ENCODE measurements around the gene ZNF155. TPM values are rescaled to one million over a fixed set of nuclear protein-coding genes. Genes with fewer than 3 reads are reported as not detected.

The ZNF155 gene
- polyA plus RNA-seq, 1 donor from 2014 or later: 17.5 TPM

- peaks cover 17% of the 10 kb centered on the region for H3K9me3 ChIP-seq (ENCODE audit: low read length)
- peaks cover 28% of the 10 kb centered on the region for H3K36me3 ChIP-seq (ENCODE audit: insufficient read depth, low read length)
- TF ChIP-seq SMC3 (conservative IDR thresholded peaks at IDR 0.05; ENCODE audit: poor library complexity) (no peak), CTCF (IDR thresholded peaks at IDR 0.05; ENCODE audit: poor library complexity, severe bottlenecking) (no peak), MXI1 (conservative IDR thresholded peaks at IDR 0.05; ENCODE audit: poor library complexity, severe bottlenecking) (no peak), TAF1 (IDR thresholded peaks at IDR 0.05; ENCODE audit: low read depth) (no peak), REST (IDR thresholded peaks at IDR 0.05; ENCODE audit: borderline replicate concordance) (no peak)
- no peaks in the 10 kb centered on the region for H3K27me3 ChIP-seq (ENCODE audit: insufficient read depth, low read depth, low read length)
- H3K9ac ChIP-seq (ENCODE audit: low read length): no peak overlapping the region
- no peak overlapping the region for H2AFZ ChIP-seq (ENCODE audit: low read depth, low read length)
- H3K4me2 ChIP-seq (ENCODE audit: low read length): no peak overlapping the region
- no peak overlapping the region for H3K27ac ChIP-seq (ENCODE audit: low read length)
- H4K20me1 ChIP-seq (ENCODE audit: insufficient read depth): no peaks in the 10 kb centered on the region
- H3K79me2 ChIP-seq (replicated peaks; ENCODE audit: insufficient read depth, low read length): no peaks in the 10 kb centered on the region
- H3K4me3 ChIP-seq (ENCODE audit: low read length): no peak overlapping the region
- H3F3A ChIP-seq (ENCODE audit: insufficient read depth, low read length, poor library complexity, severe bottlenecking): no peaks in the 10 kb centered on the region
- H3K9me2 ChIP-seq (ENCODE audit: insufficient read depth, low read length): no peaks in the 10 kb centered on the region
These were observed 48.1 kb downstream of the ZNF155 start for GRCh38 chr19:44032001-44032610.

- Histone ChIP-seq H3K36me3 (ENCODE audit: insufficient read depth, low read length) (no peaks in the 10 kb centered on the region), H3K9ac (ENCODE audit: low read length) (no peak overlapping the region), H2AFZ (ENCODE audit: low read depth, low read length) (no peak overlapping the region), H3K4me3 (ENCODE audit: low read length) (no peak overlapping the region), H3K27me3 (ENCODE audit: insufficient read depth, low read depth, low read length) (no peaks in the 10 kb centered on the region), H3F3A (ENCODE audit: insufficient read depth, low read length, poor library complexity, severe bottlenecking) (no peaks in the 10 kb centered on the region), H3K4me2 (ENCODE audit: low read length) (no peak overlapping the region), H3K9me3 (ENCODE audit: low read length) (no peaks in the 10 kb centered on the region), H3K9me2 (ENCODE audit: insufficient read depth, low read length) (no peaks in the 10 kb centered on the region), H3K27ac (ENCODE audit: low read length) (no peak overlapping the region), H4K20me1 (ENCODE audit: insufficient read depth) (no peaks in the 10 kb centered on the region), H3K79me2 (replicated peaks; ENCODE audit: insufficient read depth, low read length) (no peaks in the 10 kb centered on the region)
- TF ChIP-seq SMC3 (conservative IDR thresholded peaks at IDR 0.05; ENCODE audit: poor library complexity) (no peak), POLR2AphosphoS5 (IDR thresholded peaks at IDR 0.05) (no peak), MXI1 (conservative IDR thresholded peaks at IDR 0.05; ENCODE audit: poor library complexity, severe bottlenecking) (no peak), TAF1 (IDR thresholded peaks at IDR 0.05; ENCODE audit: low read depth) (no peak), CTCF (IDR thresholded peaks at IDR 0.05; ENCODE audit: poor library complexity, severe bottlenecking) (no peak), REST (IDR thresholded peaks at IDR 0.05; ENCODE audit: borderline replicate concordance) (no peak), RAD21 (conservative IDR thresholded peaks at IDR 0.05) (no peak), EP300 (conservative IDR thresholded peaks at IDR 0.05; ENCODE audit: poor library complexity, severe bottlenecking) (no peak), EZH2 (IDR thresholded peaks at IDR 0.05; ENCODE audit: borderline replicate concordance, insufficient read depth, low read length, poor library complexity, severe bottlenecking) (no peak)
These were observed 58.2 kb downstream of the ZNF155 start for GRCh38 chr19:44042147-44042546.
